Measurements from ENCODE around the gene PLA2G6. TPM values are rescaled to one million over a fixed set of nuclear protein-coding genes. Genes with fewer than 3 reads are reported as not detected.
A peak's percentile ranks its signal among the peaks of the same experiment; 100 is the strongest.
"Not testable (repeated sequence)": the region's sequence is repeated elsewhere in the genome, so short reads cannot be mapped to it uniquely, and the experiment has no call there.

Gene PLA2G6
- polyA plus RNA-seq, 12 donors: 7.1 to 33.6 (median 10.6) TPM; not detected in 1

DNA sequence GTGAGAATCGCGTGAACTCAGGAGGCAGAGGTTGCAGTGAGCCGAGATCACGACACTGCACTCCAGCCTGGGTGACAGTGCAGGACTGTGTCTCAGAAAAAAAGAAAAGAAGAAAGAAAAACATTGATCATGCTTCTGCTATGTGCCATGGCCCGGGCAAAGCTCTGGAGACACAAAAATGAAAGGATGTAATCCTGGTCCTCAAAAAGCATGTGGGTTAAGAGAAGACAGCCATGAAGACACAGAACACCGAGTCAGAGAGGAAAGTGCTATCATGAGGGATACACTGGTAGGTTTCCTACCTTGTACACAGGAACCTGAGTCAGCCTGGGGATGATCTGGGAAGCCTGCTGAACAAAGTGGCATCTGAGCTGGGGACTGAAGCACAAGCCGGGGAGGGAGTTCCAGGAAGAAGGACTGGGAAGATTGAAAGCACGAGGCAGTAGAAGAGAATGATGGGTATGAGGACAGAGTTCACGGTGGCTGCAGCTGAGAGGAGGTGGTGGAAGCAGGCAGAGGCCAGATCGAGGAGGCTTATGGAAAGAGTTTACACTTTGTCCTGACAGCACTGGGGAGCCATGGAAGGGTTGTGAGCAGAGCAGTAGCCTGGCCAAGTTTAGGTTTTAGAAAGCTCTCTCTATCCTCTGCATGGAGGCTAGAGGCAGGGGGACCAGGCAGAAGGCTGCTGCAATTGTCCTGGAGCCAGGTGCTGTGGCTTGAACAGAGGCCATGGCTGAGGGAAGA is 10.3 kb upstream of the PLA2G6 start:
- no peak for DNase-seq

GRCh38 chr22:38191055-38191454 is 9.4 kb upstream of the PLA2G6 start:
- DNase-seq: no peak

GRCh38 chr22:38190581-38190980 is 9.0 kb upstream of the PLA2G6 start:
- DNase-seq: no peak

DNA sequence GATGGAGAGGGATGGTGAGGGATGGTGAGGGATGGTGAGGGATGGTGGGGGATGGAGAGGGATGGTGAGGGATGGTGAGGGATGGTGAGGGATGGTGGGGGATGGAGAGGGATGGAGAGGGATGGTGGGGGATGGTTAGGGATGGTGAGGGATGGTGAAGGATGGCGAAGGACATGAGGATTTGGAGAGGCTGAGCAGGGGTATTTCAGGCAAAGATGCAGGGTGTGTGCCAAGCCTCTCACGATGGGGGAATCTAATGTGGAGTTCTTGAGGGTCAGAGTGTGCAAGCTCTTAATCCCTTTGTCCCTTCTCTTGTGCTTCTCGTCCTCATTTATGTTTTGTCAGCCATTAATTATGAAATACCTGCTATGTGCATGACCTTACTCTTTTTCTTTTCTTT is 7.5 kb upstream of the PLA2G6 start:
- DNase-seq: no peak

DNA sequence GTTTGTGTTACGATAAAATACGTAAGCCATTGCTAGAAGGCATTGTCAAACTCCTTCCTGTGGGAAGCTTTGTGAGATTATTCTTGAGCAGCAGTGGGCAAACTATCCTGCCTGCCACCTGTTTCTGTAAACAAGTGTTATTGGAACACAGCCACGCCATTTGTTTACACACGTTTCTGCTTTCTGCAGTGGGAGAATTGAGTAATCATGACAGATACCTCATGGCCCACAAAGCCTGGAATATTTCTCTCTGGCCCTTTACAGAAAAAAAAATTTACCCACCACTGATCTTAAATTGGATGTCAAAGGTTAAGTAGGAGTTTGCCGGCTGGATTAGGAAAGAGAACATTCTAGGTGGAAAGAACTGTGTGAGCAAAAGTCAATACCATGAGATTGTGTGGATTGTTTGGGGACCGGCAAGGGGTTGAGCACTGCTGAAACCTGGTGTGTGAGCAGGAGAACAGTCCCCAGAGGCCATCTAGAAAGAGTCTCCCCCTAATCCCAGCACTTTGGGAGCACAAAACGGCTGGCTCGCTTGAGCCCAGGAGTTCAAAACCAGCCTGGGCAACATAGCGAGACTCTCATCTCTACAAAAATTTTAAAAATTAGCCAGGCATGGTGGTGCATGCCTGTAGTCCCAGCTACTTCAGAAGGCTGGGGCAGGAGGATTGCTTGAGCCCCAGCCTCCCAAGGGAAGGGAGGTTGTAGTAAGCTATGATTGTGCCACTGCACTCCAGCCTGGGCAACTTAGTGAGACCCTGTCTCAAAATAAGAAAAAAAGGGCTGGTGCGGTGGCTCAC is 6.0 kb upstream of the PLA2G6 start:
- no peak for DNase-seq

DNA sequence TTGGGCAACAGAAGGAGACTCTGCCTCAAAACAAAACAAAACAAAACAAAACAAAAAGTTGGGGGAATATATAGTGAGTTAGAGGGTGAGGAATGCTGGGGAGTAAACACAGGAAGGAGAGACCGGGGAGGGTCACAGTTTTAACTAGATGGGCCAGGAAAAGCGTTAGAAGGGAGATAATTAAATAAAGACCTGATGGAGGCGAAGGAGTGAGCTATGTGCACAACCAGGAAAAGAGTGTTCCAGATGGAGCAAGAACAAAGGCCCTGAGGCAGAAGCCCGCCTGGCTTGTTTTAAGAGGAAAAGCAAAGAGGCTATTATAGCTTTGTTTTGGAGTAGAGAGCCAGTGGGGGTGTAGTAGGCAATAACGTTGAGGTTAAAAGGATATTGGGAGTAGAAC is 4.8 kb upstream of the PLA2G6 start:
- DNase-seq: no peak

DNA sequence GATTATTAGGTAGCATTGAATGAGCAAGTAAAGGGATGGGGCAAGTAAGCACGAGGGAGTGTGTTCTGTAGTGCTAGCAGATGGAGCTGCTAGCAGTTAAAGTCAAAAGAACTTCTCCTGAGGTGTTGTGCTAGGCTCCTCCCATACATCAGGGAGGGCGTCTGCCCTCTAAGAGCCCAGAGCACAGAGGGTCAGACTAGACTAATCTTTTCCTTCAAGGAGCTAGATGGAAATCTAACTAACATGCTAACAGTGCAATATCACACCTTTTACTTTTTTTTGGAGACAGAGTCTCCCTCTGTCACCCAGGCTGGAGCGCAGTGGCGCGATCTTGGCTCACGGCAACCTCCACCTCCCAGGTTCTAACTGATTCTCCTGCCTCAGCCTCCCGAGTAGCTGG is 3.2 kb upstream of the PLA2G6 start:
- no peak for DNase-seq

DNA sequence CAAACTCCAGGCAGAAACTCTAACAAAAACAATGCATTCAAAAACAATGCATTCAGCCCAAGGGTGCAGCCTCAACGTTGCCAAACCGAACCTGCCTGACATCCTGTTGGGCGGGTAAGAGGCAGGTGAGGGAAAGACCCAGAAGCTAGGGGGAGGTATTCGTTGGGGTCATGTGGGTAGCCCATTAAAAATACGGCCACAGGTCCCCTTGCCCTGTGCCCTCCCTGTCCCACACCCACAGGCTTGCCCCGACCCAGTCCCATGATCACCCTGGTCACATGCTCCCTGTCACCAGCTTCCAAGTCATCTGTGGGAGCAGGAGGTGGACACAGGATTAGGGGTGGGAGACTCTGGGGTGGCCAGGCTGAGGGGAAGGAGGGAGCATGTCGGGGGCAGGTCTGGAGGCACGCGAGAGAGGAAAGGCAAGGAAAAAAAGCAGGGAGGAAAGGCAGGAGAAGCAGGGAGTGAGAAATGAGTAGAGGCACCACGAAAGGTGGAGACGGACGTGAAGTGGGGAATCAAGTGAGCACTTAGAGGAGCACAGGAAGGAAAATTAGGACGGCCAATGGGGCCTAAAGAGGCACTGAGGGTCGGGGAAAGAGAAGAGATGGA is 683 bp downstream of the PLA2G6 start:
- no peak for DNase-seq

DNA sequence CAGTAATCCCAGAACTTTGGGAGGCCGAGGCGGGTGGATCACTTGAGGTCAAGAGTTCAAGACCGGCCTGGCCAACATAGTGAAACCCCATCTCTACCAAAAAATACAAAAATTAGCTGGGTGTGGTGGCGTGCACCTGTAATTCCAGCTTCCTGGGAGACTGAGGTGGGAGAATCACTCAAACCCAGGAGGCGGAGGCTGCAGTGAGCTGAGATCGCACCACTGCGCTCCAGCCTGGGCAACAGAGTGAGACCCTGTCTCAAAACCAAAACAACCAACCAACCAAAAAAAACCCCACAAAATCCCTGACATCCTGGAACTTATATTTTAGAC is 3.1 kb downstream of the PLA2G6 start:
- not testable (repeated sequence) for DNase-seq

DNA sequence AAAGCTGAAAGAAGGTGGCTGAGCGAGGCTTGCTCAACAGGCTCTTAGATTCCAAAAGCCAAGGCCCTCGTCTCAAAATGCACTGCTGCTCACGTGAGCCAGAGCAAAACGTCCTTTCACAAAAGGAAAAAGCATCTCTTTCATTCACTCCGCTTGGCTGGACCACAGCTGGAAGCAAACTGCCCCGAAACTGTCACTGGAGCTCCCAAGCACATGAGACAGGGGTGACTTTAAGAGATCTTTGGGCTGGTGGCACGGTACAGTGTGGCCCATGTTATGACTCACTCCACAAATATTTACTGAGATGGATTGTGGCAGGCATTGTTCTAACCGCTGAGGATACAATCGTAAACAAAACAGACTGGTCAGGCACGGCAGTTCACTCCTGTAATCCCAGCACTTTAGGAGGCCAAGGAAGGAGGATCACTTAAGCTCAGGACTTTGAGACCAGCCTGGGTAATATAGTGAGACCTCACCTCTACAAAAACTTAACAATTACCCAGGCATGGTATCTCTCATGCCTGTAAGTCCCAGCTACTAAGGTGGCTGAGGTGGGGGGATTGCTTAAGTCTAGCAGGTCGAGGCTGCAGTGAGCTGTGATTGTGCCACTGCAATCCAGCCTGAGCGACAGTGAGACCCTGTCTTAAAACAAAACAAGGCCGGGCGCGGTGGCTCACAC is 3.6 kb downstream of the PLA2G6 start:
- DNase-seq: no peak

GRCh38 chr22:38177571-38177925 is 4.1 kb downstream of the PLA2G6 start:
- DNase-seq: not testable (repeated sequence)

DNA sequence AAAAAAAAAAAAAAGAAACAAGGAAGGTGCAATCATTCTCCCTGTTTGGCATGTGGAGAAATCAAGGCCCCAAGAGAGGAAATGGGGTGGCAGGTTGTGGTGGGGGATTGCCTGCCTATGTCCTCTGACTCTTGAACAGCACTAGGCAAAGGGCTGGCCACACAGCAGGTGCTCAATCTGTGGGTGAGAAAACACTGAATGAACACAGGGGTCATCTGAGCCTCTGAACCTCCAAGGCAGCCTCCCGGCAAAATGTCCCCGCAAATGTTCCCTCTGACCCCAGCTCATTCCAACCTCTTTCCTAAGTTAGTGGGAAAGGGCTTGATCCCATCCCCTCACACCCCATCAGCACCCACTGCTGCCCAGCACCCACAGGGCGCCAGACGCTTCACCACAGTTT is 4.6 kb downstream of the PLA2G6 start:
- no peak for DNase-seq

DNA sequence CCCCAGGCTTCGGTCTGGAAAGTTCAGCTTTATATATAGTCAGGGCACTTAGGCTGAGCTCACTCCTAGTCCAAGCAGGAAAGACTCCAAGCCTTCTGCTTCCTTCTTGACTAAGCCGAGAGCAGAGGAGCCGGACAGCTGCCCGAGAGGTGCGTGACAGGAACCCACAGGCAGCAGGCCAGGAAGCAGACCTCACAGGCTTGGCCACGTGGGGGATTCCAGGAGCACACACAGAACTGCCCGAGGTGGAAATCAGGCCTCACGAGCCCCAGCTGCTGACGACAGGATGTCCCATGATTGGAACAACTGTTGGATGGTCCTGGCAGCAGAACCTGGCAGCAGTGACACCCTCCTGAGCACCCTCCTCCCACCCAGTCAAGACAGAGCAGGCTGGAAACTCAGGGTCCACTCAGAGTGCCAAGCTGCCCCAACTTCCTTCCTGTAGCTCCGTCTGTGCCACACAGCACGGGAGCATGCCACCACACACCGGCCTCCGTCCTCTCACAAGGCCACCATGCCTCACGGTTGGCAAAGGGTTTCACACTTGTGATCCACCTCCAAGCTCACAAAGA is 5.4 kb downstream of the PLA2G6 start:
- DNase-seq: peak; percentile 60

GRCh38 chr22:38175206-38176118 is 6.2 kb downstream of the PLA2G6 start:
- no peak for DNase-seq

GRCh38 chr22:38174626-38175025 is 7.0 kb downstream of the PLA2G6 start:
- DNase-seq: no peak

GRCh38 chr22:38173641-38173906 is 8.1 kb downstream of the PLA2G6 start:
- no peak for DNase-seq

- no peak for DNase-seq
Observed at GRCh38 chr22:38172832-38173640, 8.6 kb downstream of the PLA2G6 start.

- no peak for DNase-seq
Observed at GRCh38 chr22:38171927-38172831, 9.5 kb downstream of the PLA2G6 start.

DNA sequence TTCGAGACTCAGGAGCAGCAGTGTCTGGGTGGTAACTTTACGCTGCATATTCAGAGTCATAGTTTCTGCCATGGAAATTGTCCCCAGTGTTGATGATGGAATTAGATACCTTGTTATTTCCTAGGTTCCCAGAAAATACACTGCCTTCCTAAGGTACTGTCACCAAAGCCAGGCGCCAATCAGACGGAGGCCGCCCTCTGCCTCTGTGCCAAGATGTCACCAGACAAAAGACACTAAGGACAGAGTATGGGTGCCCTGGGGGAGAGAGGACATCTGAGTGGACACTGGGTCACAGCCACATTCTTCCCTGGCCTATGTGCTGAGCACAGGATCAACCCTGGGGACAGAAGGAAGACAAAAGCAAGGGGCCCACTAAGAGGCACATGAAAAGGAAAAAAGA is 11.2 kb downstream of the PLA2G6 start:
- no peak for DNase-seq

Data from muscle of arm (tissue), 12 donors.